ENCODE measurements around the gene PPP1R8. TPM values are rescaled to one million over a fixed set of nuclear protein-coding genes. Genes with fewer than 3 reads are reported as not detected.

The PPP1R8 gene
- total RNA-seq, 1 donor from 2014 or later: 46.9 TPM

DNA sequence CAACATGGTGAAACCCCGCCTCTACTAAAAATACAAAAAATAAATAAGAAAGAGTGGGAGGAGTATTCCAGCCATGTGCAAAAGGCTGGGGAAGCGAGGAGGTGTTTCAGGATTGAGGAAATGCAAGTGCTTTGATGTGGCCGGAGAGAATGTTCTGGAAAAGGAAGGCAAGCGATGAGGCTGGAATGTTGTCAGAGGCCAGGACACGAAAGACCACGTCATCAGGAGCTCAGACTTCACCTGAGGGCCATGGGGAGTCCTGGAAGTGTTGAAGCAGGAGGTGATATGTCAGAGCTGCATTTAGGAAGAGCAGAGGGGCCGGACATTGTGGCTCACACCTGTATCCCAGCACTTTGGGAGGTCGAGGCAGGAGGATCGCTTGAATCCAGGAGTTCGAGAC lies 30.9 kb downstream of the PPP1R8 start:
- Mint-ChIP-seq H3K27me3 (ENCODE audit: unreplicated experiment) (no peaks in the 10 kb centered on the region), H3K9me3 (ENCODE audit: unreplicated experiment) (no peaks in the 10 kb centered on the region), H3K4me3 (ENCODE audit: unreplicated experiment) (no peak overlapping the region), H3K36me3 (ENCODE audit: low read depth, unreplicated experiment) (no peaks in the 10 kb centered on the region), H3K4me1 (ENCODE audit: unreplicated experiment) (peaks cover 12% of the 10 kb centered on the region), H3K27ac (ENCODE audit: unreplicated experiment) (no peak overlapping the region)
- no peak for DNase-seq (ENCODE audit: low spot score)
- TF ChIP-seq, protein P1, sequence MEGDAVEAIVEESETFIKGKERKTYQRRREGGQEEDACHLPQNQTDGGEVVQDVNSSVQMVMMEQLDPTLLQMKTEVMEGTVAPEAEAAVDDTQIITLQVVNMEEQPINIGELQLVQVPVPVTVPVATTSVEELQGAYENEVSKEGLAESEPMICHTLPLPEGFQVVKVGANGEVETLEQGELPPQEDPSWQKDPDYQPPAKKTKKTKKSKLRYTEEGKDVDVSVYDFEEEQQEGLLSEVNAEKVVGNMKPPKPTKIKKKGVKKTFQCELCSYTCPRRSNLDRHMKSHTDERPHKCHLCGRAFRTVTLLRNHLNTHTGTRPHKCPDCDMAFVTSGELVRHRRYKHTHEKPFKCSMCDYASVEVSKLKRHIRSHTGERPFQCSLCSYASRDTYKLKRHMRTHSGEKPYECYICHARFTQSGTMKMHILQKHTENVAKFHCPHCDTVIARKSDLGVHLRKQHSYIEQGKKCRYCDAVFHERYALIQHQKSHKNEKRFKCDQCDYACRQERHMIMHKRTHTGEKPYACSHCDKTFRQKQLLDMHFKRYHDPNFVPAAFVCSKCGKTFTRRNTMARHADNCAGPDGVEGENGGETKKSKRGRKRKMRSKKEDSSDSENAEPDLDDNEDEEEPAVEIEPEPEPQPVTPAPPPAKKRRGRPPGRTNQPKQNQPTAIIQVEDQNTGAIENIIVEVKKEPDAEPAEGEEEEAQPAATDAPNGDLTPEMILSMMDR (IDR thresholded peaks at IDR 0.05; ENCODE audit: unreplicated experiment): no peak

GRCh38 chr1:27862004-27862403 lies 31.4 kb downstream of the PPP1R8 start:
- H3K27ac Mint-ChIP-seq (ENCODE audit: unreplicated experiment): peak overlapping the region; percentile 55
- peaks cover 12% of the 10 kb centered on the region for H3K4me1 Mint-ChIP-seq (ENCODE audit: unreplicated experiment)
- DNase-seq (ENCODE audit: low spot score): no peak
- TF ChIP-seq, protein P1 (IDR thresholded peaks at IDR 0.05; ENCODE audit: unreplicated experiment): no peak
- H3K9me3 Mint-ChIP-seq (ENCODE audit: unreplicated experiment): no peaks in the 10 kb centered on the region
- no peaks in the 10 kb centered on the region for H3K36me3 Mint-ChIP-seq (ENCODE audit: low read depth, unreplicated experiment)
- no peak overlapping the region for H3K4me3 Mint-ChIP-seq (ENCODE audit: unreplicated experiment)
- no peaks in the 10 kb centered on the region for H3K27me3 Mint-ChIP-seq (ENCODE audit: unreplicated experiment)

GRCh38 chr1:27862671-27863537 lies 32.3 kb downstream of the PPP1R8 start:
- DNase-seq (ENCODE audit: low spot score): peak; percentile 38
- H3K9me3 Mint-ChIP-seq (ENCODE audit: unreplicated experiment): no peaks in the 10 kb centered on the region
- peak overlapping the region; percentile 10 for H3K4me3 Mint-ChIP-seq (ENCODE audit: unreplicated experiment)
- H3K36me3 Mint-ChIP-seq (ENCODE audit: low read depth, unreplicated experiment): no peaks in the 10 kb centered on the region
- H3K4me1 Mint-ChIP-seq (ENCODE audit: unreplicated experiment): peaks cover 12% of the 10 kb centered on the region
- TF ChIP-seq, protein P1 (IDR thresholded peaks at IDR 0.05; ENCODE audit: unreplicated experiment): no peak
- H3K27ac Mint-ChIP-seq (ENCODE audit: unreplicated experiment): peak overlapping the region; percentile 73
- H3K27me3 Mint-ChIP-seq (ENCODE audit: unreplicated experiment): no peaks in the 10 kb centered on the region

- TF ChIP-seq, protein P1 (IDR thresholded peaks at IDR 0.05; ENCODE audit: unreplicated experiment): no peak
- no peaks in the 10 kb centered on the region for H3K36me3 Mint-ChIP-seq (ENCODE audit: low read depth, unreplicated experiment)
- peaks cover 12% of the 10 kb centered on the region for H3K4me1 Mint-ChIP-seq (ENCODE audit: unreplicated experiment)
- H3K4me3 Mint-ChIP-seq (ENCODE audit: unreplicated experiment): peak overlapping the region; percentile 10
- H3K27ac Mint-ChIP-seq (ENCODE audit: unreplicated experiment): peak overlapping the region; percentile 73
- no peaks in the 10 kb centered on the region for H3K27me3 Mint-ChIP-seq (ENCODE audit: unreplicated experiment)
- H3K9me3 Mint-ChIP-seq (ENCODE audit: unreplicated experiment): no peaks in the 10 kb centered on the region
- DNase-seq (ENCODE audit: low spot score): no peak
Measured at GRCh38 chr1:27863538-27863915, 32.9 kb downstream of the PPP1R8 start.

GRCh38 chr1:27864264-27864895 lies 33.8 kb downstream of the PPP1R8 start:
- H3K36me3 Mint-ChIP-seq (ENCODE audit: low read depth, unreplicated experiment): no peaks in the 10 kb centered on the region

More at GRCh38 chr1:27864264-27864895, 33.8 kb downstream of the PPP1R8 start:
- DNase-seq (ENCODE audit: low spot score): no peak
- Mint-ChIP-seq H3K4me3 (ENCODE audit: unreplicated experiment) (no peak overlapping the region), H3K9me3 (ENCODE audit: unreplicated experiment) (no peaks in the 10 kb centered on the region), H3K27me3 (ENCODE audit: unreplicated experiment) (no peaks in the 10 kb centered on the region), H3K27ac (ENCODE audit: unreplicated experiment) (peak overlapping the region; percentile 42), H3K4me1 (ENCODE audit: unreplicated experiment) (peaks cover 15% of the 10 kb centered on the region)
- TF ChIP-seq, protein P1 (IDR thresholded peaks at IDR 0.05; ENCODE audit: unreplicated experiment): no peak

Data from endothelial cell (in vitro differentiated cells).